ENCODE results near the gene ULK3.

ULK3 gene

GRCh38 chr15:74815961-74816360 lies 27.0 kb downstream of the ULK3 start:
- TF ChIP-seq CTCF (IDR thresholded peaks at IDR 0.05; ENCODE audit: low read depth, low read length, missing control alignments) = no peak
- Histone ChIP-seq H3K4me3 (ENCODE audit: low read depth, low read length) (no peak overlapping the region), H3K27me3 (replicated peaks) (no peaks in the 10 kb centered on the region), H3K36me3 (replicated peaks) (no peaks in the 10 kb centered on the region), H3K27ac (no peak overlapping the region)
- no peak for DNase-seq
- in situ Hi-C loops (cut with HindIII; ENCODE audit: low pct_ligation_motif_present, low sequenced_read_pairs) = no loop called here

GRCh38 chr15:74815121-74815934 lies 27.6 kb downstream of the ULK3 start:
- in situ Hi-C loops (cut with HindIII; ENCODE audit: low pct_ligation_motif_present, low sequenced_read_pairs) = no loop called here
- TF ChIP-seq CTCF (IDR thresholded peaks at IDR 0.05; ENCODE audit: low read depth, low read length, missing control alignments) = no peak
- H3K27ac ChIP-seq = no peak overlapping the region
- no peak overlapping the region for H3K4me3 ChIP-seq (ENCODE audit: low read depth, low read length)
- H3K27me3 ChIP-seq (replicated peaks) = no peaks in the 10 kb centered on the region
- DNase-seq = no peak
- no peaks in the 10 kb centered on the region for H3K36me3 ChIP-seq (replicated peaks)

DNA sequence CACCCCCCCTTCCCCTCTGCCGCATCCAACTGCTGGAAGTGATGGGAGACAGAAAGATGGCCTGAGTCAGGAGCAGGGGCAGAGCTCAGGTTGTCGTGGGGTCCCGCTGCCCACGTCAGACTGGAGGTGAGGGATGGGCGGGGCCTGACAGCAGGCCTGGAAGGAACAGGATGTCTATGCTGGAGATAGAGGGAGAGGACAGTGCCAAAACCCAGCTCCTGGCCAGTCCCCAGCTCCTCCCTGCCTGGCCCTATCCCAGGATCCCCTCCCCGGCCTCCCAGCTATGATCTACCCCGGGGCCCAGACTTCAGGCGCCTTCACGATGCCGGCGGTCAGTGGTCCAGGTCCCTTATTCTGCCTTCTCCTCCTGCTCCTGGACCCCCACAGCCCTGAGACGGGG lies 30.4 kb downstream of the ULK3 start, which contains the start of gene LMAN1L:
Gene LMAN1L (plus strand): TSS at position 303 of the 400 bp plus-strand sequence. CDS start 20 bp downstream, at position 323.
- no peak for DNase-seq
- no peaks in the 10 kb centered on the region for H3K36me3 ChIP-seq (replicated peaks)
- H3K27me3 ChIP-seq (replicated peaks) = no peaks in the 10 kb centered on the region
- no peak within 1 kb of the TSS for H3K4me3 ChIP-seq (ENCODE audit: low read depth, low read length)
- TF ChIP-seq CTCF (IDR thresholded peaks at IDR 0.05; ENCODE audit: low read depth, low read length, missing control alignments) = no peak
- in situ Hi-C loops (cut with HindIII; ENCODE audit: low pct_ligation_motif_present, low sequenced_read_pairs) = no loop called here
- no peak within 1 kb of the TSS for H3K27ac ChIP-seq

GRCh38 chr15:74809956-74810355 lies 33.0 kb downstream of the ULK3 start:
- no peak overlapping the region for H3K4me3 ChIP-seq (ENCODE audit: low read depth, low read length)
- H3K27ac ChIP-seq = no peak overlapping the region
- in situ Hi-C loops (cut with HindIII; ENCODE audit: low pct_ligation_motif_present, low sequenced_read_pairs) = no loop called here
- no peak for DNase-seq
- no peak for TF ChIP-seq CTCF (IDR thresholded peaks at IDR 0.05; ENCODE audit: low read depth, low read length, missing control alignments)
- no peaks in the 10 kb centered on the region for H3K36me3 ChIP-seq (replicated peaks)
- H3K27me3 ChIP-seq (replicated peaks) = no peaks in the 10 kb centered on the region

DNA sequence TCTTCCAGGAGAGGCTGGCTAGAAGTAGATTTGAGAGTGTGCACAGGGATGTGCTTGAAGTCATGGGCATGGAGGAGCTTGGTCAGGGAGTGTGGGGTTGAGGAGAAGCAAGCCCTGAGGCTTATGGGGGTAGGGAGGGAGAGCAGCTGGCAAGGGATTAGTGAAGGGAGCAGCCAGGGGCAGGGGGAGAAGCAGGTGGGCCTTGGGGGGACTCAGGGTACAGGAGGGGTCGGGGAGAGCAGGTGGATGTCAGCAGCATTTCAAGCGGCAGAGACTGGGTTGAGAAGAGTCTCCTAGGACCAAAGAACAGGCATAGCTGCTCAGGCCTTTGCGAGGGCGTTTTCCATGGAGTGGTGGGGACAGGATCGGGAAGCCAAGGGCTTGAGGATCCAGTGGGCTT lies 33.7 kb downstream of the ULK3 start:
- TF ChIP-seq CTCF (IDR thresholded peaks at IDR 0.05; ENCODE audit: low read depth, low read length, missing control alignments) = no peak
- in situ Hi-C loops (cut with HindIII; ENCODE audit: low pct_ligation_motif_present, low sequenced_read_pairs) = no loop called here
- no peak overlapping the region for H3K27ac ChIP-seq
- peaks cover 2% of the 10 kb centered on the region for H3K36me3 ChIP-seq (replicated peaks)
- DNase-seq = no peak
- no peak overlapping the region for H3K4me3 ChIP-seq (ENCODE audit: low read depth, low read length)
- H3K27me3 ChIP-seq (replicated peaks) = no peaks in the 10 kb centered on the region

- in situ Hi-C loops (cut with HindIII; ENCODE audit: low pct_ligation_motif_present, low sequenced_read_pairs) = no loop called here
These were observed 34.1 kb downstream of the ULK3 start for GRCh38 chr15:74808840-74809229.

More at GRCh38 chr15:74808840-74809229, 34.1 kb downstream of the ULK3 start:
- no peaks in the 10 kb centered on the region for H3K27me3 ChIP-seq (replicated peaks)
- H3K4me3 ChIP-seq (ENCODE audit: low read depth, low read length) = no peak overlapping the region
- peaks cover 5% of the 10 kb centered on the region for H3K36me3 ChIP-seq (replicated peaks)
- H3K27ac ChIP-seq = no peak overlapping the region
- peak; percentile 21 for TF ChIP-seq CTCF (IDR thresholded peaks at IDR 0.05; ENCODE audit: low read depth, low read length, missing control alignments)
- DNase-seq = no peak

All from brain microvascular endothelial cell (primary cell).